ENCODE results near the gene CCDC7.
"Not testable (repeated sequence)": the region's sequence is repeated elsewhere in the genome, so short reads cannot be mapped to it uniquely, and the experiment has no call there.

The CCDC7 gene

GRCh38 chr10:32605787-32606186, 159.8 kb downstream of the CCDC7 start:
- no peak for TF ChIP-seq POLR2AphosphoS5 (IDR thresholded peaks at IDR 0.05; ENCODE audit: low read depth, low read length)
- TF ChIP-seq POLR2A (IDR thresholded peaks at IDR 0.05; ENCODE audit: low read depth, low read length), result no peak
- TF ChIP-seq TAF1 (IDR thresholded peaks at IDR 0.05; ENCODE audit: borderline replicate concordance, low read depth, low read length), result no peak
- no peak for FAIRE-seq

GRCh38 chr10:32610543-32610942, 164.6 kb downstream of the CCDC7 start:
- DNase-seq (ENCODE audit: insufficient read length); FAIRE-seq: not testable (repeated sequence)

More at GRCh38 chr10:32605787-32606186, 159.8 kb downstream of the CCDC7 start:
- no peak for DNase-seq (ENCODE audit: insufficient read length)

GRCh38 chr10:32616438-32616837, 170.5 kb downstream of the CCDC7 start:
- no peak for FAIRE-seq
- no peak for DNase-seq (ENCODE audit: insufficient read length)
- no peak for TF ChIP-seq TAF1 (IDR thresholded peaks at IDR 0.05; ENCODE audit: borderline replicate concordance, low read depth, low read length)
- TF ChIP-seq POLR2A (IDR thresholded peaks at IDR 0.05; ENCODE audit: low read depth, low read length), result no peak
- no peak for TF ChIP-seq POLR2AphosphoS5 (IDR thresholded peaks at IDR 0.05; ENCODE audit: low read depth, low read length)

DNA sequence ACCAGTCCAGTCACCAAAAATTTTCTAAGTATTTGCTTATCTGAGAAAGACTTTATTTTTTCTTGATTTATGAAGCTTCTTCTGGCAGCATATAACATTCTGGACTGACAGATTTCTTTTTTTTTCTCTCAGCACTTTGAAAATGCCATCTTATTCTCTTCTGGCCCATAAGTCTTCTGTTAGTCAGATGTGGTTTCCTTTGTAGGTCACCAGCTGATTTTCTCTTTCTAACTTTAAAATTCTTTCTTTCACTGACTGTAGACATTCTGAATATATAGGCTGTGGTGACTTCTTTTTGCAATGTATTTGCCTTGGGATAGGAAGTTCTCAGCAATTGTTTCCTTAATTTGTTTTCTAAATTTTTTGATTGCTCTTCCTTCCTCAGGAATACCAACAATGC, 172.5 kb downstream of the CCDC7 start:
- no peak for FAIRE-seq
- TF ChIP-seq POLR2A (IDR thresholded peaks at IDR 0.05; ENCODE audit: low read depth, low read length) (no peak), TAF1 (IDR thresholded peaks at IDR 0.05; ENCODE audit: borderline replicate concordance, low read depth, low read length) (no peak)
- no peak for DNase-seq (ENCODE audit: insufficient read length)

DNA sequence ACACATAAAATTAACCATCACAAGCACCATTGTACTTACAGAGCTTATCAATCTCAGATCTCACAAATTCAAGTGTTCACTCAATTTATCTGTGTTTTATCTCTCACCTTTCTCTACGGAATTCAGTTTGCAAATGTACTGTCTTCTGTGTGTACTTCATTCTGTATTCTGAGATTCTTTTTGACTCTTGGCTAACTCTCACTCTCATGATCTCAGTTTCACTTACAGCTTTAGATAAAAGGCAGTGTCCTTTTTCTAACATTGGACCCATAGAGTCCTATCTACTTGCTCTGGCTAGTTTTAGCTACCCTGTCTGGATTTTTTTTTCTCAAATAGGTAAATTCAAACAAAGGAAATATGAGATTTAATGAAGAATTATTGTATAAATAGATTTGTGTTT, 176.0 kb downstream of the CCDC7 start:
- FAIRE-seq, result no peak

DNA sequence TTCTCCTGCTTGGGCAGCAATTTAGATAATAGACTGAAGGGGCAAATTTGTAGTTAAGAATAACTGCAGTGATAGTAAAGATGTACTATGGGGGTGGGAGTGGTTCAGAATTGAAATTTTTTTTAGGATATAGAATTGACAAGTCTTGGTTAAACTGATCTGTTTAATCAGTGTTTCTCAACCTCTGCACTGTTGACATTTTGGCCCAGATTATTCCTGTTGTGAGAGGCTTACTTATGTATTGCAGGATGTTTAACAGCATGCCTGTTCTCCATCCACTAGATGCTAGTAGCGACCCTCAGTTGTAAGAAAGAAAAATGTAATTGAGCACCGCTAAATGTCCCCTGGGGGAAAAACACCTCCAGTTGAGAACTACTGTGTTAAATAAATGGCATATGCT, 176.5 kb downstream of the CCDC7 start:
- FAIRE-seq (no peak), DNase-seq (ENCODE audit: insufficient read length) (no peak)
- TF ChIP-seq POLR2AphosphoS5 (IDR thresholded peaks at IDR 0.05; ENCODE audit: low read depth, low read length) (no peak), POLR2A (IDR thresholded peaks at IDR 0.05; ENCODE audit: low read depth, low read length) (no peak), TAF1 (IDR thresholded peaks at IDR 0.05; ENCODE audit: borderline replicate concordance, low read depth, low read length) (no peak)

More for the DNA sequence above, 176.0 kb downstream of the CCDC7 start:
- DNase-seq (ENCODE audit: insufficient read length), result no peak
- TF ChIP-seq POLR2AphosphoS5 (IDR thresholded peaks at IDR 0.05; ENCODE audit: low read depth, low read length) (no peak), POLR2A (IDR thresholded peaks at IDR 0.05; ENCODE audit: low read depth, low read length) (no peak), TAF1 (IDR thresholded peaks at IDR 0.05; ENCODE audit: borderline replicate concordance, low read depth, low read length) (no peak)

GRCh38 chr10:32627183-32627582, 181.2 kb downstream of the CCDC7 start:
- FAIRE-seq (no peak), DNase-seq (ENCODE audit: insufficient read length) (no peak)
- TF ChIP-seq POLR2A (IDR thresholded peaks at IDR 0.05; ENCODE audit: low read depth, low read length) (no peak), TAF1 (IDR thresholded peaks at IDR 0.05; ENCODE audit: borderline replicate concordance, low read depth, low read length) (no peak), POLR2AphosphoS5 (IDR thresholded peaks at IDR 0.05; ENCODE audit: low read depth, low read length) (no peak)

DNA sequence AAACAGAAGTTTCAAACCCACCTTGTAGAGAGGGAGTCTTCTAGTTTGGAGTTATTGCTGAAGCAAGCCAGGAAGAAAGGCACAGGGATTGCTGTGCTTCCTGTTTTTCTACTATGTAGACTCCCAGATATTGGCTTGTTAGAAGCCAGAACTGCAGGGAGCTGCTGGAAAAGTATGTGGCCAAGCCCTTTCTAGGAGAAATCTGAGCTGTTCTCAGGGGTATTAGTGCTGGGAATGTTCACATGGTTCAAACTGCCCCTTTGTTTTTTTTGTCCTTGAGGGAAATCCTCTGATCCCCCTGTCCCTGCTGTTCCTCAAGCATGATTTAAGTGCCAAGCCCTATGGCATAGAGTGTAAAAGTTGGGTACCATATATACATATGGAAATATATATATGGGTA, 184.0 kb downstream of the CCDC7 start:
- DNase-seq (ENCODE audit: insufficient read length) (no peak), FAIRE-seq (no peak)
- TF ChIP-seq TAF1 (IDR thresholded peaks at IDR 0.05; ENCODE audit: borderline replicate concordance, low read depth, low read length), result no peak
- TF ChIP-seq POLR2AphosphoS5 (IDR thresholded peaks at IDR 0.05; ENCODE audit: low read depth, low read length), result no peak
- TF ChIP-seq POLR2A (IDR thresholded peaks at IDR 0.05; ENCODE audit: low read depth, low read length), result no peak

DNA sequence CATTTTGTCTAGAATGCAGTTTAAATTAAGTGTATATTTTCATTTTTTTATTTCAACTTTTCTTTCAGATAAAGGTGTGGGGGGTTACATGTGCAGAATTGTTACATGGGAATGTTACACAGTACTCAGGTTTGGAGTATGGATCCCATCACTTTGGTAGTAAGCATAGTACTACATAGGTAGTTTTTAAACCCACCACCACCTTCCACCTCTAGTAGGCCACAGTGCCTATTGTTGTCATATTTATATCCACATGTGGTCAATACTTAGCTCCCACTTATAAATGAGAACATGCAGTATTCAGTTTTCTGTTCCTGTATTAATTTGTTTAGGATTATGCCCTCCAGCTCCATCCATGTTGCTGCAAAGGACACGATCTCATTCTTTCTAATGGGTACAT, 200.6 kb downstream of the CCDC7 start:
- FAIRE-seq (no peak), DNase-seq (ENCODE audit: insufficient read length) (no peak)
- TF ChIP-seq TAF1 (IDR thresholded peaks at IDR 0.05; ENCODE audit: borderline replicate concordance, low read depth, low read length), result no peak
- TF ChIP-seq POLR2A (IDR thresholded peaks at IDR 0.05; ENCODE audit: low read depth, low read length), result no peak
- no peak for TF ChIP-seq POLR2AphosphoS5 (IDR thresholded peaks at IDR 0.05; ENCODE audit: low read depth, low read length)

DNA sequence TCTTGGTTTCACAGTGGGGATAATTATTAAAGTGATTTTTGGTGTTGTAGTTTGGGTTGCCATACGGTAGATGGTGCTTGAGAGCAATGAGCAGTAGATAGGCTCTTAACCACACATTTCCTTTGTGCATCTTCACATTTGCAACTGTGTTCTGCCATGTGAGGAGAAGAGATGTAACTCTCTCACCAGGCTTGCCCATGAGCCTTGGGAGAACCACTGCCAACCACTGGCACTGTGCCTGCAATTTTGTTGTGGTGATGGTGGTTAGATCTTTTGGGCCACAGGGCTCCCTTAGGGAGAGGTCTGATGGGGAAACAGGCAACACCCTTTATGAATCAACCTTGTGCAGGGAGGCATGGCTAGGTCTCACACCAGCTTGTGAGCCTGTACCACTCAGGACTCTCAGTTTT, 204.3 kb downstream of the CCDC7 start:
- TF ChIP-seq TAF1 (IDR thresholded peaks at IDR 0.05; ENCODE audit: borderline replicate concordance, low read depth, low read length) (no peak), POLR2A (IDR thresholded peaks at IDR 0.05; ENCODE audit: low read depth, low read length) (no peak), POLR2AphosphoS5 (IDR thresholded peaks at IDR 0.05; ENCODE audit: low read depth, low read length) (no peak)
- FAIRE-seq, result no peak
- no peak for DNase-seq (ENCODE audit: insufficient read length)

DNA sequence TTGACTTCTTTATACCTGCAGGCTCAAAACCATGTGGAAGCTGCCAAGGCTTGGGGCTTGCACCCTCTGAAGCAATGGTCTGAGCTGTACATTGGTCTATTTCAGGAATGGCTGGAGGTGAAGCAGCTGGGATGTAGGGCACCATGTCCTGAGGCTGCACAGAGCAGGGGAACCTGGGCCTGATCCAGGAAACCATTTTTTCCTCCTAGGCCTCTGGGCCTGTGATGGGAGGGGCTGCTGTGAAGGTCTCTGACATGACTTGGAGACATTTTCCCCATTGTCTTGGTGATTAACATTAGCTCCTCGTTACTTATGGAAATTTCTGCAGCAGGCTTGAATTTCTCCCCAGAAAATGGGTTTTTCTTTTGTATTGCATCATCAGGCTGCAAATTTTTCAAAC, 211.5 kb downstream of the CCDC7 start:
- FAIRE-seq; DNase-seq (ENCODE audit: insufficient read length): not testable (repeated sequence)

GRCh38 chr10:32661346-32661745, 215.4 kb downstream of the CCDC7 start:
- FAIRE-seq (no peak), DNase-seq (ENCODE audit: insufficient read length) (no peak)
- TF ChIP-seq POLR2A (IDR thresholded peaks at IDR 0.05; ENCODE audit: low read depth, low read length) (no peak), TAF1 (IDR thresholded peaks at IDR 0.05; ENCODE audit: borderline replicate concordance, low read depth, low read length) (no peak)

GRCh38 chr10:32680803-32681557, 235.0 kb downstream of the CCDC7 start:
- DNase-seq (ENCODE audit: insufficient read length) (no peak), FAIRE-seq (no peak)
- TF ChIP-seq POLR2A (IDR thresholded peaks at IDR 0.05; ENCODE audit: low read depth, low read length), result no peak
- TF ChIP-seq TAF1 (IDR thresholded peaks at IDR 0.05; ENCODE audit: borderline replicate concordance, low read depth, low read length), result no peak
- TF ChIP-seq POLR2AphosphoS5 (IDR thresholded peaks at IDR 0.05; ENCODE audit: low read depth, low read length), result no peak

Measured in GM12892 (cell line).